C4-2B (cell line): ENCODE results near the gene COIL.

Experiments
- H3K27ac ChIP-seq: fragments of 450-650 bp; 2 replicates; pipeline ENCODE4 v1.5.1; 2017
- CTCF ChIP-seq: fragments of 450-650 bp; conservative IDR thresholded peaks from 2 replicates; pipeline ENCODE4 v1.5.1; 2017; ENCODE audit warnings: mild to moderate bottlenecking
- ZFX ChIP-seq: fragments of 450-650 bp; IDR thresholded peaks from 2 replicates; pipeline ENCODE4 v1.6.1; 2017

The COIL gene

GRCh38 chr17:56903560-56903959, 57.3 kb downstream of the COIL start:
- H3K27ac ChIP-seq, result no peak overlapping the region
- no peak for TF ChIP-seq ZFX
- no peak for TF ChIP-seq CTCF

- H3K27ac ChIP-seq, result no peak overlapping the region
- TF ChIP-seq CTCF, result no peak
- TF ChIP-seq ZFX, result no peak
These were observed 58.5 kb downstream of the COIL start for GRCh38 chr17:56902348-56902747.

GRCh38 chr17:56899403-56899802, 61.4 kb downstream of the COIL start:
- no peak overlapping the region for H3K27ac ChIP-seq
- TF ChIP-seq CTCF (no peak), ZFX (no peak)

GRCh38 chr17:56898874-56899273, 62.0 kb downstream of the COIL start:
- H3K27ac ChIP-seq, result no peak overlapping the region
- TF ChIP-seq ZFX (no peak), CTCF (no peak)

GRCh38 chr17:56897646-56898424, 63.0 kb downstream of the COIL start:
- TF ChIP-seq ZFX, result no peak
- TF ChIP-seq CTCF, result no peak
- no peak overlapping the region for H3K27ac ChIP-seq

- no peak overlapping the region for H3K27ac ChIP-seq
These were observed 63.9 kb downstream of the COIL start for GRCh38 chr17:56896968-56897359.

More at GRCh38 chr17:56896968-56897359, 63.9 kb downstream of the COIL start:
- TF ChIP-seq ZFX (no peak), CTCF (no peak)
